Fibroblast of pulmonary artery (primary cell): ENCODE results near the gene SHISA6.

Source experiments
- DNase-seq: peaks from one replicate; pipeline ENCODE4 v3.0.0-alpha.2; 2010; ENCODE audit warnings: low read depth
- H3K4me3 ChIP-seq: replicated peaks from 2 replicates; pipeline ENCODE4 v1.5.1; 2011; ENCODE audit warnings: low read depth, mild to moderate bottlenecking, control low read depth, low read length, moderate library complexity
- TF ChIP-seq, protein P1 (sequence below): IDR thresholded peaks from 2 replicates; pipeline ENCODE4 v1.5.1; 2011; ENCODE audit warnings: mild to moderate bottlenecking, control low read depth, low read length, inconsistent platforms; ENCODE audit errors: missing control alignments

Gene SHISA6

DNA sequence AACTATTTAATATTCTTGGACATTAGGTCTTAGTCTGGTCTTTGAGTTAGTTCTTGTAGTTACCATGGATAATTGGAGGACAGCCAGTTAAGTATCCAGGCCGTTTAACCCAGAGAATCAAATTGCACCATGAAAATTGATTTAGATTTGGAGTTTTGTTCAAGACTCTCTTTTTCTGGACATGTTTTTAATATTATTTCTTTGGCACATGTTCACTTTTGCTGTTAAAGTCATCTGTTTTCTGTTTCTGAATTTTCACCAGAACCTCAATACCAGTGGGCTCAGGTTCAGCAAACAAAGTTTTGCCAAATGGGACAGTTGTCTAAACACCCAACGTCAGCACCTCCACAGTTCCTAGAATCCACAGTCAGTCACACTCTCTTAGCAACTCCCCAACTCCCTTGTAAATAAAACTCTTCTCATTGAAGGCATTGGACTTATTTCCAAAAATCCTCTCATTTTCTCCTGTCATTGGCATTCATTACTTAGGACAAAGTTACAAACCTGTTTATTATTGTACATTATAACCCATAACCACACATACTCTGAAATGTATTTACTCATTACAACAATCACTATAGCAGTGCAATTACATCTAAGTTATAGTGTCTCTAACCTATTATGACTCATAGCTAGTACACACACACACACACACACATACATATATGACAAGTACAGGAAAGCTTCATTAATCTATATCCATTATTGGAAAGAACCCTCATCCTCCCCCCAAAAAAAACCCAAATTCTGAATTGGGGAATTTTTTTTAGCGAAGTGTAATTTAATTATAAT, 323.8 kb downstream of the SHISA6 start:
- H3K4me3 ChIP-seq: no peak overlapping the region
- TF ChIP-seq, protein P1, sequence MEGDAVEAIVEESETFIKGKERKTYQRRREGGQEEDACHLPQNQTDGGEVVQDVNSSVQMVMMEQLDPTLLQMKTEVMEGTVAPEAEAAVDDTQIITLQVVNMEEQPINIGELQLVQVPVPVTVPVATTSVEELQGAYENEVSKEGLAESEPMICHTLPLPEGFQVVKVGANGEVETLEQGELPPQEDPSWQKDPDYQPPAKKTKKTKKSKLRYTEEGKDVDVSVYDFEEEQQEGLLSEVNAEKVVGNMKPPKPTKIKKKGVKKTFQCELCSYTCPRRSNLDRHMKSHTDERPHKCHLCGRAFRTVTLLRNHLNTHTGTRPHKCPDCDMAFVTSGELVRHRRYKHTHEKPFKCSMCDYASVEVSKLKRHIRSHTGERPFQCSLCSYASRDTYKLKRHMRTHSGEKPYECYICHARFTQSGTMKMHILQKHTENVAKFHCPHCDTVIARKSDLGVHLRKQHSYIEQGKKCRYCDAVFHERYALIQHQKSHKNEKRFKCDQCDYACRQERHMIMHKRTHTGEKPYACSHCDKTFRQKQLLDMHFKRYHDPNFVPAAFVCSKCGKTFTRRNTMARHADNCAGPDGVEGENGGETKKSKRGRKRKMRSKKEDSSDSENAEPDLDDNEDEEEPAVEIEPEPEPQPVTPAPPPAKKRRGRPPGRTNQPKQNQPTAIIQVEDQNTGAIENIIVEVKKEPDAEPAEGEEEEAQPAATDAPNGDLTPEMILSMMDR: no peak
- DNase-seq: no peak

DNA sequence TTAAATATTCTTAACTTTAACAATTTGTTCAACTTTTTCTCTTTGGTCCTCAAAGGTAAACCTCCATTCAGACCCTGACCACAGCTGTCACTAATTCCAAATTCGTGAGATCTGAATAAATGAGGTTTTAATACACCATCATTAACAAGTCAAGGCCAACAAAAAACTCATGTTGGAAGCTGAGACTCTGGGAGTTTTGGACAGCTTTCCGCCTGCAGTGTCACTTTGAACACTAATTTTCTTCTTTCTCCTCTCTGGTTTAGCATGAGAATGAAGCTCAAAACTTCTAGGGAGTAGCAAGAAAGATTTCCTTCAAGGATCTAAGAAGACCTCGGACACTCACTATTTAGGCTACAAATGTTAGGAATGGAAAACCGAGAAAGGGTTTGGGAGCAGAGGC, 324.6 kb downstream of the SHISA6 start:
- DNase-seq: no peak
- H3K4me3 ChIP-seq: no peak overlapping the region
- TF ChIP-seq, protein P1: no peak

DNA sequence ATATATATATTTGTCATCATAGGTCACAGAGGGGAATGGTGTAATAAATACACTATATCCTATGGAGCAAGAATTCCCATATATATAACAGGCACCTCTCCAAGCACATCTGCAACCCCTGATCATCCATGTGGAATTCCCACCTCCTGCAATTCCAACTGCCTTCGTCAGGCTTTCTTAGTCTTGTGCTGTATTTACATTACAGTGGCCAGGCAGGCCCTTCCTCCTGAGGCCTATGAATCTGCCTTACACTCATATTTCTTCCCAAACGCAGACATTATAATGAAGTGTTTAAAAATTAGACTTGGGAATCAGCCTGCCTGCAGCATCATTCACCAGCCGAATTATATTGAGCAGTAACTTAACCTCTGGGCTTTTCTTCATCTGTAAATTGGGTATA, 338.0 kb downstream of the SHISA6 start:
- no peak for DNase-seq
- no peak overlapping the region for H3K4me3 ChIP-seq
- TF ChIP-seq, protein P1: no peak

DNA sequence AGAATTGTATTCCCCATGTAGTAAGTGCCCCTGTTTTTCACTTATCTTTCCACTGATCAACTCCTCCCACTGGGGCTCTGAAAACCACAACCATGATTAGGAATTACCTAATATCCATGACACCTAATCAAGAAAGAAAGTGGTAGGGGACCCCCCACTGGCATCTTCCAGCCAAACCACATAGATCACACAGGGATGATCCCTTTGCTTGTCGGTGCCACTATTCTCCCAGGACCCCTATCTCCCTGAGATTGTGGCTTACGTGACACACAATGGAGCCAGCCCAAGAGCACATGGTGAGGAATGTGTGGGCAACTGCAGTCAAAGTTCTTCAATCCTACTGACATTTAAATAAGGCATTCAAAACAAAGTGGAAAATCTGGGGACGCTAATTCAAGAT, 339.7 kb downstream of the SHISA6 start:
- TF ChIP-seq, protein P1: no peak
- DNase-seq: no peak
- no peak overlapping the region for H3K4me3 ChIP-seq

DNA sequence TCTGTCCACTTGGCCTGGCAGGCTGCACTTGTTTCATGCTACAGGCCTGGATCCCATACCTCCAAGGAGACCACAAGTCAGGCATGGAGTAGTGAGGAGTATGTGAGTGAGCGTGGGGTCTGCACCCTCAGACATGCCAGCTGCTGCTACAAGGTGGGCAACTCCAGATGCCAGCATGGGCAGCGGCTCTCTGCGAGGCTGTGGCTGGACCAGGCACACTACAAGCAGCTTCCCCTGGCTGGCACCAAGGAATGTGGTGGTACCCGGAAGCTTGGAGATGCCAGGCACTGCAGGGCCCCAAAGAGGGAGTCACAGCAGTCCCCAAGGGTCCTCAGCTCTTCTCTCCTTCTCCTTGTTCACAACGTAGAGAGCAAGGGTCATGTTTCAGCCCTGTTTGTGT, 341.2 kb downstream of the SHISA6 start:
- H3K4me3 ChIP-seq: no peak overlapping the region
- DNase-seq: no peak
- TF ChIP-seq, protein P1: no peak

DNA sequence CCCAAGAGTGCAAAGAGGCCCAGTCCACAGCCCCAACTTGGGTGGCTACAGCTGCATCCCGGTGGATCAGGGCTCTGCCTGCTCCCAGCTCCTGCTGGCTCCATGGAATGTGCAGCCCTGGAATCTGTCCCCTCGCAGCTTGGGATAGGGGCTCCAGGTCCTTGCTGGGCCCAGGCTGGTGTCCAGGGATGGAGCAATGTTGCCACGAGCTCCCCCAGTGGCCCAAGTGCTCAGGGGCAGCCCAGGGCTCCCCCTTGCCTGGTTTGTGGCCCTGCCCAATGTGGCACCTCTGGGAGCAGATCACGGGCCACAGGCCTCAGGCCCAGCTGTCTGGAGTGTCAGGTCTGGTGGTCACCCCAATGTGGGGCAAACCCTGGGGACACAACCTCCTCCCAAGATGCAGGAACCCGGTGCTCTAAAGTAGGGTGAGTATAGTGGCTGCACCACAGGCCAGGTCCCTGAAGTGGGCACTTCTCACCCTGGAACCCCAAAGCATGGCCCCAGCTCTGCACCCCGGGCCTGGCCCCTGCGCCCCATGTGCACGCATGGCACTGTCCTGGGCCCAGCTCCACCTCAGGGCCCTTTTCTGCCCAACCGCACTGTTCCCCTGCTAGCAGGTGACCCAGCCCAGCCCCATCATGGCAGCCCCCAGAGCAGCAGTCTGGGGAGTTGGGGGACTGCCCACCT, 342.4 kb downstream of the SHISA6 start:
- TF ChIP-seq, protein P1: no peak
- no peak for DNase-seq
- no peak overlapping the region for H3K4me3 ChIP-seq
